HFF-Myc (cell line): ENCODE results near the gene ADORA2A.

Experiments used
- DNase-seq: peaks from one replicate; pipeline ENCODE4 v3.0.0-alpha.2; 2011; ENCODE audit warnings: low read depth; ENCODE audit errors: extremely low read depth
- H3K4me3 ChIP-seq: replicated peaks from 2 replicates; pipeline ENCODE4 v1.5.1; 2011; ENCODE audit warnings: low read depth, mild to moderate bottlenecking, control low read depth, low read length
- CTCF ChIP-seq: IDR thresholded peaks from 2 replicates; pipeline ENCODE4 v1.5.1; 2012; ENCODE audit warnings: mild to moderate bottlenecking, low read depth, low read length, control low read depth; ENCODE audit errors: missing control alignments

Gene ADORA2A

DNA sequence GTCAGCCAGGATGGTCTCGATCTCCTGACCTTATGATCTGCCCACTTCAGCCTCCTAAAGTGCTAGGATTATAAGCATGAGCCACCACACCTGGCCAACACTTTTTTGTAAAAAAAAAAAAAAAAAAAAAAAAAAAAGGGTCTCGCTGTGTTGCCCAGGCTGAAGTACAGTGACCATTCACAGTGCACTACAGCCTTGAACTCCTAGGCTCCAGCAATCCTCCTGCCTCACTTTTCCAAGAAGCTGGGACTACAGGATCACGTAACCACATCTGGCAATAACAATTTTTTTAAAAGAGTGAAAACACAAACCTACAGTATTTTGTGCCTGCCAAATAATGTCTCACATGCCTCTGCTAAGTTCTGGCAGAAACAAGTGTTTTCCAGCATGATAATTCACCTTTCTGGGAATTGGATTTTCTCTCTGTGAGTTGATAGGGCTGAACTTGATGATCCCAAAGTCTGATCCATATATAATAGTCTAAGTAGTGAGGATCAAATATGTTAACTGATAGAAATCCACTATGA is 30.6 kb downstream of the ADORA2A start:
- H3K4me3 ChIP-seq = no peak overlapping the region
- TF ChIP-seq CTCF = no peak

DNA sequence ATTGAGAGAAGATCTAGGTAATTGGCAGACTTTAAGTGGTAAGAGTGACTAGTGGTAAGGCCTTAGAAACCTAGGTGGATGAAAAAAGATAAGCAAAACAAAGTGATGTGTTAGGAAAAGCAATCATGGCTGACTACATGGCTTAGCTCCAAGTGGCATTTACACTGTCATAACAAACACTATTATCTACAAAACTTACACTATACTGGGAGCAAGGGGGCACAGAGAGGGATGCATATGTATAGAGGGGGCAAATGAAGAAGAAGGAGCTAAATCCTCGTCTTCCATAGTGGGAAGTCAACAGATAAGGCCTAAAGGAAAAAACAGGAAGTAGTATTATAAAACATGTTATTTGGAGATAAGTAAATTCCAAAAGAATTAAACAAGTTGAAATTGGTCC is 32.5 kb downstream of the ADORA2A start:
- H3K4me3 ChIP-seq = no peak overlapping the region
- no peak for TF ChIP-seq CTCF
- DNase-seq = no peak

More for the DNA sequence above, 30.6 kb downstream of the ADORA2A start:
- no peak for DNase-seq

GRCh38 chr22:24460418-24461089 is 33.2 kb downstream of the ADORA2A start:
- DNase-seq = no peak
- TF ChIP-seq CTCF = no peak
- no peak overlapping the region for H3K4me3 ChIP-seq

DNA sequence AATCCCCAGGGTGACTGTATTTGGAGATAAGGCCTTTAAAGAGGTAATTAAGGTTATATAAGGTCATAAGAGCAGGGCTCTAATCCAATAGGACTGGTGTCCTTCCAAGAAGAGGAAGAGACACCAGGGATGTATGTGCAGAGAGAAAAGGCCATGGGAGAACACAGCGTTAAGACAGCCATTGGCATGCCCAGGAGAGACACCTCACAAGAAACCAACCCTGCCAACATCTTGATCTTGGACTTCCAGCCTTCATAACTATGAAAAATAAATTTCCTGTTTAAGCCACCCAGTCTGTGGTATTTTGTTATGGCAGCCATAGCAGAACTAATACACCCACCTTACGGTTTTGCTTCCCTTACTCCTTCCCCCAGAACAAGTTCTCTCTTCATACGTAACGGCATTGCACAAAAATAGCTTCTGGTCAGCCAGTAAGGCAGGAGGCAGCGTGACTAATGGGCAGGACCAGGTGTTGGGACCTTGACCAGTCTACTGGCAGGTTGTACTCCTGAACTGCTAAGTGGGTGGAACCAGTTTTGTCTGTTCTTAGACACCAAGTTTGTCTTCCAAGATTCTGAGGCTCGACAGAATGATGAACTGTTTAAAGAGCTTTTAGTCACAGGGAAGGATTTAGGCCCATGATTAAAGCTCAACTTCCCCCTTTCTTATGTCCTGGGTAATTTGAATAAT is 35.8 kb downstream of the ADORA2A start:
- no peak for DNase-seq

DNA sequence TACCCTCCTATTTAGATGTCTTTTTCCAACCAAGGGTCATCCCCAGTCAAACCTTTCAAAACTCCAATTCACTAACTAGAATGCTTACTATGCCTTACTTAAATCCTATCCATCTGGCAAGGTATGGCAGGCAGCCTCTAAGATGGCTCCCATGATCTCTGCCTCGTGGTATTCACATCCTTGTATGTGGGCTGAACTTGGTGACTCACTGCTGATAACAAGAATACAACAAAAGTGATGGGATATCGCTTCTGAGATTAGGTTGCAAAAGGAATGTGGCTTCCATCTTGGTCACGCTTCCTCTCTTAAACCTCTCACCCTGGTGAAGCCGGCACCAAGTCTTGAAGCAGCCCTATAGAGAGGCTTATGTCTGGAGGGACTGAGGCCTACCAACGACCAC is 38.2 kb downstream of the ADORA2A start:
- no peak overlapping the region for H3K4me3 ChIP-seq
- DNase-seq = no peak
- no peak for TF ChIP-seq CTCF

More for the DNA sequence above, 35.8 kb downstream of the ADORA2A start:
- no peak overlapping the region for H3K4me3 ChIP-seq
- TF ChIP-seq CTCF = no peak

- TF ChIP-seq CTCF = no peak
- DNase-seq = no peak
- H3K4me3 ChIP-seq = no peak overlapping the region
These were observed 38.6 kb downstream of the ADORA2A start for GRCh38 chr22:24465975-24466374.
